ENCODE results near the gene DLEC1. TPM values are rescaled to one million over a fixed set of nuclear protein-coding genes. Genes with fewer than 3 reads are reported as not detected.
A peak's percentile ranks its signal among the peaks of the same experiment; 100 is the strongest.

The DLEC1 gene
- total and polyA plus RNA-seq, 2 experiments from 2014 or later: 0.31 to 0.66 TPM

DNA sequence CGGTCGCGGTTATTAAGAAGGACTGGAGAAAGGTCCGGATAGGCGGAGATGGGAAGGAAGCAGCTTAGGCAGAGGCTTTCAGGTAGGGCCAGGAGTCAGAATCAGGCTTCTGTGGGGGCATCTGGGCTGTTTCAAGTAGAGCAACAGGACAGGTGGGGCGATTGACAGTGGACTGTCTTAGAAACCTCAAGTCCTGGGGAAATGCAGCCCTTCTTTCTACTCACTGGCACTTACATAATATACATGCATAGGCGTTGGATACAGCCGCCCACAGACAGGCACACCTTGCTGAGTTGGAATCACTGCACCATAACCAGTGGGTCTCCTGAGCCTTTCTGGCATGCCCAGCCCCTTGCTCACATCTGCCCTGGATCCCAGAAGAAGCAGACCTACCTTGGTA lies 100.2 kb downstream of the DLEC1 start (continued):
- TF ChIP-seq, protein P1, sequence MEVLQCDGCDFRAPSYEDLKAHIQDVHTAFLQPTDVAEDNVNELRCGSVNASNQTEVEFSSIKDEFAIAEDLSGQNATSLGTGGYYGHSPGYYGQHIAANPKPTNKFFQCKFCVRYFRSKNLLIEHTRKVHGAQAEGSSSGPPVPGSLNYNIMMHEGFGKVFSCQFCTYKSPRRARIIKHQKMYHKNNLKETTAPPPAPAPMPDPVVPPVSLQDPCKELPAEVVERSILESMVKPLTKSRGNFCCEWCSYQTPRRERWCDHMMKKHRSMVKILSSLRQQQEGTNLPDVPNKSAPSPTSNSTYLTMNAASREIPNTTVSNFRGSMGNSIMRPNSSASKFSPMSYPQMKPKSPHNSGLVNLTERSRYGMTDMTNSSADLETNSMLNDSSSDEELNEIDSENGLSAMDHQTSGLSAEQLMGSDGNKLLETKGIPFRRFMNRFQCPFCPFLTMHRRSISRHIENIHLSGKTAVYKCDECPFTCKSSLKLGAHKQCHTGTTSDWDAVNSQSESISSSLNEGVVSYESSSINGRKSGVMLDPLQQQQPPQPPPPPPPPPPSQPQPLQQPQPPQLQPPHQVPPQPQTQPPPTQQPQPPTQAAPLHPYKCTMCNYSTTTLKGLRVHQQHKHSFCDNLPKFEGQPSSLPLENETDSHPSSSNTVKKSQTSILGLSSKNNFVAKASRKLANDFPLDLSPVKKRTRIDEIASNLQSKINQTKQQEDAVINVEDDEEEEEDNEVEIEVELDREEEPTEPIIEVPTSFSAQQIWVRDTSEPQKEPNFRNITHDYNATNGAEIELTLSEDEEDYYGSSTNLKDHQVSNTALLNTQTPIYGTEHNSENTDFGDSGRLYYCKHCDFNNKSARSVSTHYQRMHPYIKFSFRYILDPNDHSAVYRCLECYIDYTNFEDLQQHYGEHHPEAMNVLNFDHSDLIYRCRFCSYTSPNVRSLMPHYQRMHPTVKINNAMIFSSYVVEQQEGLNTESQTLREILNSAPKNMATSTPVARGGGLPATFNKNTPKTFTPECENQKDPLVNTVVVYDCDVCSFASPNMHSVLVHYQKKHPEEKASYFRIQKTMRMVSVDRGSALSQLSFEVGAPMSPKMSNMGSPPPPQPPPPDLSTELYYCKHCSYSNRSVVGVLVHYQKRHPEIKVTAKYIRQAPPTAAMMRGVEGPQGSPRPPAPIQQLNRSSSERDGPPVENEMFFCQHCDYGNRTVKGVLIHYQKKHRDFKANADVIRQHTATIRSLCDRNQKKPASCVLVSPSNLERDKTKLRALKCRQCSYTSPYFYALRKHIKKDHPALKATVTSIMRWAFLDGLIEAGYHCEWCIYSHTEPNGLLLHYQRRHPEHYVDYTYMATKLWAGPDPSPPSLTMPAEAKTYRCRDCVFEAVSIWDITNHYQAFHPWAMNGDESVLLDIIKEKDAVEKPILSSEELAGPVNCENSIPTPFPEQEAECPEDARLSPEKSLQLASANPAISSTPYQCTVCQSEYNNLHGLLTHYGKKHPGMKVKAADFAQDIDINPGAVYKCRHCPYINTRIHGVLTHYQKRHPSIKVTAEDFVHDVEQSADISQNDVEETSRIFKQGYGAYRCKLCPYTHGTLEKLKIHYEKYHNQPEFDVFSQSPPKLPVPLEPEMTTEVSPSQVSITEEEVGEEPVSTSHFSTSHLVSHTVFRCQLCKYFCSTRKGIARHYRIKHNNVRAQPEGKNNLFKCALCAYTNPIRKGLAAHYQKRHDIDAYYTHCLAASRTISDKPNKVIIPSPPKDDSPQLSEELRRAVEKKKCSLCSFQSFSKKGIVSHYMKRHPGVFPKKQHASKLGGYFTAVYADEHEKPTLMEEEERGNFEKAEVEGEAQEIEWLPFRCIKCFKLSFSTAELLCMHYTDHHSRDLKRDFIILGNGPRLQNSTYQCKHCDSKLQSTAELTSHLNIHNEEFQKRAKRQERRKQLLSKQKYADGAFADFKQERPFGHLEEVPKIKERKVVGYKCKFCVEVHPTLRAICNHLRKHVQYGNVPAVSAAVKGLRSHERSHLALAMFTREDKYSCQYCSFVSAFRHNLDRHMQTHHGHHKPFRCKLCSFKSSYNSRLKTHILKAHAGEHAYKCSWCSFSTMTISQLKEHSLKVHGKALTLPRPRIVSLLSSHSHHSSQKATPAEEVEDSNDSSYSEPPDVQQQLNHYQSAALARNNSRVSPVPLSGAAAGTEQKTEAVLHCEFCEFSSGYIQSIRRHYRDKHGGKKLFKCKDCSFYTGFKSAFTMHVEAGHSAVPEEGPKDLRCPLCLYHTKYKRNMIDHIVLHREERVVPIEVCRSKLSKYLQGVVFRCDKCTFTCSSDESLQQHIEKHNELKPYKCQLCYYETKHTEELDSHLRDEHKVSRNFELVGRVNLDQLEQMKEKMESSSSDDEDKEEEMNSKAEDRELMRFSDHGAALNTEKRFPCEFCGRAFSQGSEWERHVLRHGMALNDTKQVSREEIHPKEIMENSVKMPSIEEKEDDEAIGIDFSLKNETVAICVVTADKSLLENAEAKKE (CRISPR knock-in tag; IDR thresholded peaks at IDR 0.05): no peak
- TF ChIP-seq, protein P2, sequence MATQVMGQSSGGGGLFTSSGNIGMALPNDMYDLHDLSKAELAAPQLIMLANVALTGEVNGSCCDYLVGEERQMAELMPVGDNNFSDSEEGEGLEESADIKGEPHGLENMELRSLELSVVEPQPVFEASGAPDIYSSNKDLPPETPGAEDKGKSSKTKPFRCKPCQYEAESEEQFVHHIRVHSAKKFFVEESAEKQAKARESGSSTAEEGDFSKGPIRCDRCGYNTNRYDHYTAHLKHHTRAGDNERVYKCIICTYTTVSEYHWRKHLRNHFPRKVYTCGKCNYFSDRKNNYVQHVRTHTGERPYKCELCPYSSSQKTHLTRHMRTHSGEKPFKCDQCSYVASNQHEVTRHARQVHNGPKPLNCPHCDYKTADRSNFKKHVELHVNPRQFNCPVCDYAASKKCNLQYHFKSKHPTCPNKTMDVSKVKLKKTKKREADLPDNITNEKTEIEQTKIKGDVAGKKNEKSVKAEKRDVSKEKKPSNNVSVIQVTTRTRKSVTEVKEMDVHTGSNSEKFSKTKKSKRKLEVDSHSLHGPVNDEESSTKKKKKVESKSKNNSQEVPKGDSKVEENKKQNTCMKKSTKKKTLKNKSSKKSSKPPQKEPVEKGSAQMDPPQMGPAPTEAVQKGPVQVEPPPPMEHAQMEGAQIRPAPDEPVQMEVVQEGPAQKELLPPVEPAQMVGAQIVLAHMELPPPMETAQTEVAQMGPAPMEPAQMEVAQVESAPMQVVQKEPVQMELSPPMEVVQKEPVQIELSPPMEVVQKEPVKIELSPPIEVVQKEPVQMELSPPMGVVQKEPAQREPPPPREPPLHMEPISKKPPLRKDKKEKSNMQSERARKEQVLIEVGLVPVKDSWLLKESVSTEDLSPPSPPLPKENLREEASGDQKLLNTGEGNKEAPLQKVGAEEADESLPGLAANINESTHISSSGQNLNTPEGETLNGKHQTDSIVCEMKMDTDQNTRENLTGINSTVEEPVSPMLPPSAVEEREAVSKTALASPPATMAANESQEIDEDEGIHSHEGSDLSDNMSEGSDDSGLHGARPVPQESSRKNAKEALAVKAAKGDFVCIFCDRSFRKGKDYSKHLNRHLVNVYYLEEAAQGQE (IDR thresholded peaks at IDR 0.05; ENCODE audit: unreplicated experiment): no peak
- TF ChIP-seq CREB1 (CRISPR knock-in tag; IDR thresholded peaks at IDR 0.05; ENCODE audit: low read depth): no peak
- no peak for TF ChIP-seq ZNF114 (CRISPR knock-in tag; IDR thresholded peaks at IDR 0.05)

DNA sequence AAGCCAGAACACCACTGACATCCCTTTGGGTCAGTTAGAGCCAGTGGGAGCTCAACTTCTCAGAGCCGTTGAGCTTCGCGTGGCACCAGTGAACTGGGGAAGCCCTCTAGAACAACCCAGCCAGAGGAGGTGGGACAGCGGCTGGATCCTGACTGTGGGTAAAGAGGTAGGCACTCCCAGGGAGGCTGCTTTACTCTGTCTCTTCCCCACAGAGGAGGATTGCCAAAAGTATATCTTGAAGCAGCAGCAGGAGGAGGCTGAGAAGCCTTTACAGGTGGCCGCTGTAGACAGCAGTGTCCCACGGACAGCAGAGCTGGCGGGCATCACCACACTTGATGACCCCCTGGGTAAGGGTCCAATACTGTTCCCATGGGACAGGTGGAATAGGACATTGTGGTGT lies 100.6 kb downstream of the DLEC1 start:
- Histone ChIP-seq H3K27me3 (ENCODE audit: insufficient read depth) (no peaks in the 10 kb centered on the region), H3K4me3 (peak overlapping the region; percentile 93), H3K9me2 (ENCODE audit: insufficient read depth) (no peaks in the 10 kb centered on the region), H3F3A (replicated peaks; ENCODE audit: low read depth) (peaks cover 13% of the 10 kb centered on the region), H3K4me1 (ENCODE audit: insufficient read depth) (peaks cover 26% of the 10 kb centered on the region), H3K27ac (ENCODE audit: low read depth) (no peak overlapping the region), H4K20me1 (replicated peaks; ENCODE audit: insufficient read depth) (peaks cover 16% of the 10 kb centered on the region; the same call in 1 of the 2 replicates), H3K4me2 (peak overlapping the region; percentile 85), H2AFZ (no peak overlapping the region), H3K79me2 (replicated peaks; ENCODE audit: insufficient read depth) (peaks cover 25% of the 10 kb centered on the region), H3K36me3 (ENCODE audit: insufficient read depth) (peaks cover 4% of the 10 kb centered on the region; the same call in 1 of the 2 replicates)
- Mint-ChIP-seq H3K4me1 (peaks cover 30% of the 10 kb centered on the region), H3K36me3 (ENCODE audit: low read depth) (peaks cover 30% of the 10 kb centered on the region), H3K4me3 (peak overlapping the region; percentile 92), H3K9me3 (no peaks in the 10 kb centered on the region; the same call in 1 of the 3 replicates), H3K27ac (no peak overlapping the region), H3K27me3 (ENCODE audit: insufficient read depth, low read depth, poor library complexity) (peaks cover 21% of the 10 kb centered on the region)
- ATAC-seq (no peak), DNase-seq (ENCODE audit: low spot score) (no peak)
- TF ChIP-seq EZH2 (IDR thresholded peaks at IDR 0.05; ENCODE audit: low read depth, unreplicated experiment) (no peak), POLR2AphosphoS5 (IDR thresholded peaks at IDR 0.05; ENCODE audit: low read depth) (no peak), ZNF114 (CRISPR knock-in tag; IDR thresholded peaks at IDR 0.05) (no peak), NANOG (IDR thresholded peaks at IDR 0.05; ENCODE audit: borderline replicate concordance) (no peak), JUNB (IDR thresholded peaks at IDR 0.05; ENCODE audit: unreplicated experiment) (no peak)
- TF ChIP-seq, protein P3, sequence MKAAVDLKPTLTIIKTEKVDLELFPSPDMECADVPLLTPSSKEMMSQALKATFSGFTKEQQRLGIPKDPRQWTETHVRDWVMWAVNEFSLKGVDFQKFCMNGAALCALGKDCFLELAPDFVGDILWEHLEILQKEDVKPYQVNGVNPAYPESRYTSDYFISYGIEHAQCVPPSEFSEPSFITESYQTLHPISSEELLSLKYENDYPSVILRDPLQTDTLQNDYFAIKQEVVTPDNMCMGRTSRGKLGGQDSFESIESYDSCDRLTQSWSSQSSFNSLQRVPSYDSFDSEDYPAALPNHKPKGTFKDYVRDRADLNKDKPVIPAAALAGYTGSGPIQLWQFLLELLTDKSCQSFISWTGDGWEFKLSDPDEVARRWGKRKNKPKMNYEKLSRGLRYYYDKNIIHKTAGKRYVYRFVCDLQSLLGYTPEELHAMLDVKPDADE (IDR thresholded peaks at IDR 0.05): no peak
- TF ChIP-seq, protein P4, sequence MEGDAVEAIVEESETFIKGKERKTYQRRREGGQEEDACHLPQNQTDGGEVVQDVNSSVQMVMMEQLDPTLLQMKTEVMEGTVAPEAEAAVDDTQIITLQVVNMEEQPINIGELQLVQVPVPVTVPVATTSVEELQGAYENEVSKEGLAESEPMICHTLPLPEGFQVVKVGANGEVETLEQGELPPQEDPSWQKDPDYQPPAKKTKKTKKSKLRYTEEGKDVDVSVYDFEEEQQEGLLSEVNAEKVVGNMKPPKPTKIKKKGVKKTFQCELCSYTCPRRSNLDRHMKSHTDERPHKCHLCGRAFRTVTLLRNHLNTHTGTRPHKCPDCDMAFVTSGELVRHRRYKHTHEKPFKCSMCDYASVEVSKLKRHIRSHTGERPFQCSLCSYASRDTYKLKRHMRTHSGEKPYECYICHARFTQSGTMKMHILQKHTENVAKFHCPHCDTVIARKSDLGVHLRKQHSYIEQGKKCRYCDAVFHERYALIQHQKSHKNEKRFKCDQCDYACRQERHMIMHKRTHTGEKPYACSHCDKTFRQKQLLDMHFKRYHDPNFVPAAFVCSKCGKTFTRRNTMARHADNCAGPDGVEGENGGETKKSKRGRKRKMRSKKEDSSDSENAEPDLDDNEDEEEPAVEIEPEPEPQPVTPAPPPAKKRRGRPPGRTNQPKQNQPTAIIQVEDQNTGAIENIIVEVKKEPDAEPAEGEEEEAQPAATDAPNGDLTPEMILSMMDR (conservative IDR thresholded peaks at IDR 0.05; ENCODE audit: low read depth in 2 of 2): no peak

Measured in GM23338 (cell line).